Left lung (tissue), 10 donors: ENCODE measurements around the gene E4F1. TPM values are rescaled to one million over a fixed set of nuclear protein-coding genes. Genes with fewer than 3 reads are reported as not detected.

Experiments used
- ATAC-seq: fragments of 200-7000 bp; cut with Tn5 transposase; one replicate; pipeline ENCODE4 v1.9.1; 2020; ENCODE audit warnings: moderate library complexity
- DNase-seq, 4 donors: peaks; one replicate each; pipeline ENCODE4 v3.0.0-alpha.2; 2013 to 2020
- H3K27ac ChIP-seq, 2 donors: fragments of 200-600 bp; sonication (generic) in 1 of 2; one replicate each; pipeline versions ENCODE4 v1.5.0 to v1.8.0; 2020 to 2021
- H3K27me3 ChIP-seq, 2 donors: fragments of 200-600 bp; sonication (generic) in 1 of 2; one replicate each; pipeline versions ENCODE4 v1.5.0 to v1.8.0; 2020 to 2021
- H3K36me3 ChIP-seq, 2 donors: fragments of 200-600 bp; sonication (generic) in 1 of 2; one replicate each; pipeline versions ENCODE4 v1.5.0 to v1.8.0; 2020 to 2021
- H3K4me1 ChIP-seq, 2 donors: fragments of 200-600 bp; one replicate each; pipeline ENCODE4 v1.8.0; 2021
- H3K4me3 ChIP-seq, 2 donors: fragments of 200-600 bp; sonication (generic) in 1 of 2; one replicate each; pipeline versions ENCODE4 v1.5.0 to v1.8.0; 2020 to 2021; ENCODE audit warnings: mild to moderate bottlenecking in 1 of 2
- H3K9me3 ChIP-seq, 2 donors: fragments of 200-600 bp; sonication (generic) in 1 of 2; one replicate each; pipeline versions ENCODE4 v1.5.0 to v1.8.0; 2020 to 2021
- CTCF ChIP-seq, 2 donors: fragments of 200-600 bp; sonication (generic) in 1 of 2; IDR thresholded peaks; one replicate each; pipeline versions ENCODE4 v1.5.0 to v1.8.0; 2021; ENCODE audit warnings: antibody characterized with exemption in 2 of 2
- intact Hi-C, 2 donors: fragments of 100-400 bp; cut with DNase I; formaldehyde crosslinking; loops; one replicate each; pipeline versions ENCODE4 v1.11.2 to v1.14.2; 2022
- polyA plus RNA-seq, 6 donors: library from polyadenylated mRNA; unstranded; fragments of 120-200 nt; gene quantifications; one replicate each; pipeline ENCODE4 v1.2.1, GENCODE V29; 2013; ENCODE audit not compliant: insufficient read length in 6 of 6
- total RNA-seq, 2 donors: library from RNA; stranded (reverse); fragmentation: NEBNext Ultra II Directional; extraction: Animal tissue kit (Norgen Biotek cat#: 25700); gene quantifications; one replicate each; pipeline ENCODE4 v1.2.1, GENCODE V29; 2021
- donor health status: DM: no; HTN: yes; CAD: no.
- donor health status: DM: no; HTN: no; CAD: no.

Gene E4F1
- total and polyA plus RNA-seq, 8 donors, result 12.7 to 22.6 (median 17.0) TPM

DNA sequence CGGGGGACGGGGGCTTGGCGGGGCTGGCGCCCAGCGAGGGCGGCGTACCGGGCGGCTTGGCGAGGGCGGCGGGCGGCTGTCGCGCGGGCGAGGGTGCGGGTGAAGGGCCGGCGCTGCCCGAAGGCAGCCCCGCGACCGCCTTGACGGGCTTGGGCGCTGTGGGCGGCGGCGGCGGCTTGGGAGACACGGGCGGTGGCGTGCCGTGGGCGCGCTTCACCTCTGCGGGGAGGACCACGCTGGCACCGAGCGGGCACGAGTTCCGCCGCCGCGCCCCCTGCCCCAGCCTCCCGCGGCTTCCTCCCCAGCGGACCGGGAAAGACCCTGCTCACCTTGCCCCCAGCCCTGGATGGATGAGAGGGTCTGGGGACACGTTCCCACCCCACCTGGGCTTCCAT is 44.3 kb upstream of the E4F1 start:
- peaks cover 0 to 45% of the 10 kb centered on the region in 2 donors for H3K36me3 ChIP-seq
- no peaks in the 10 kb centered on the region for H3K27me3 ChIP-seq
- ATAC-seq (no peak), DNase-seq (no peak)
- no peak overlapping the region for H3K4me3 ChIP-seq
- peaks cover 0 to 3% of the 10 kb centered on the region in 2 donors for H3K9me3 ChIP-seq
- H3K27ac ChIP-seq, result no peak overlapping the region
- no peaks in the 10 kb centered on the region for H3K4me1 ChIP-seq
- intact Hi-C loops, result no loop called here
- TF ChIP-seq CTCF (IDR thresholded peaks at IDR 0.05), result no peak

GRCh38 chr16:2179576-2179975 is 43.8 kb upstream of the E4F1 start:
- Histone ChIP-seq H3K9me3 (peaks cover 0 to 3% of the 10 kb centered on the region in 2 donors), H3K4me3 (no peak overlapping the region), H3K36me3 (peaks cover 0 to 40% of the 10 kb centered on the region in 2 donors), H3K27me3 (no peaks in the 10 kb centered on the region), H3K4me1 (no peaks in the 10 kb centered on the region), H3K27ac (no peak overlapping the region)
- TF ChIP-seq CTCF (IDR thresholded peaks at IDR 0.05), result no peak
- no peak for ATAC-seq
- intact Hi-C loops, result no loop called here
- no peak for DNase-seq

GRCh38 chr16:2180461-2180860 is 42.9 kb upstream of the E4F1 start:
- intact Hi-C loops, result no loop called here
- H3K4me3 ChIP-seq, result no peak overlapping the region
- no peak for TF ChIP-seq CTCF (IDR thresholded peaks at IDR 0.05)
- ATAC-seq (no peak), DNase-seq (no peak)
- H3K27ac ChIP-seq, result no peak overlapping the region
- peaks cover 0 to 32% of the 10 kb centered on the region in 2 donors for H3K36me3 ChIP-seq
- no peaks in the 10 kb centered on the region for H3K27me3 ChIP-seq
- H3K9me3 ChIP-seq, result peaks cover 0 to 3% of the 10 kb centered on the region in 2 donors
- no peaks in the 10 kb centered on the region for H3K4me1 ChIP-seq

- Histone ChIP-seq H3K9me3 (peaks cover 0 to 3% of the 10 kb centered on the region in 2 donors), H3K36me3 (peaks cover 0 to 24% of the 10 kb centered on the region in 2 donors), H3K4me3 (no peak overlapping the region), H3K4me1 (no peaks in the 10 kb centered on the region), H3K27me3 (no peaks in the 10 kb centered on the region), H3K27ac (no peak overlapping the region)
- DNase-seq (no peak), ATAC-seq (no peak)
- intact Hi-C loops, result no loop called here
- TF ChIP-seq CTCF (IDR thresholded peaks at IDR 0.05), result no peak
Measured at GRCh38 chr16:2180962-2181923, 42.1 kb upstream of the E4F1 start.

DNA sequence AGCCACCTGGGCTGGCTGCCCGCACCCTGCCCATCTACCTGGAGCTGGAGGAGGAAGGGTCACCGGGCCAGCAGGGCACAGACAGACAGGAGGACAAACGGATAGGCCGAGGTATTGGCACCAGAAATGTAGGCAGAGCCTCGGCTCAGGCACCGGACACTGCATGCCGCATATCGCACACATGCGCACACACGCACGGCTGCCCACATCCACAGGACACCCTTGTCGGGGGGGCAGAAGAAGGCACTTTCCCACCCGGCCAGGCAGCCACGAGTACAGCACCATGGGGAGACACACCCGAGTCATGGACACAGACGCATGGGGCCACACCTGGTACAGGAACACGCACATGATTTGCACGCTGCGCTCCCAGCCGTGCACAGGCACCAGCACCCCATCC is 41.4 kb upstream of the E4F1 start:
- TF ChIP-seq CTCF (IDR thresholded peaks at IDR 0.05), result no peak
- no peak for DNase-seq
- H3K27ac ChIP-seq, result no peak overlapping the region

More for the DNA sequence above, 41.4 kb upstream of the E4F1 start:
- intact Hi-C loops, result no loop called here
- Histone ChIP-seq H3K36me3 (peaks cover 0 to 17% of the 10 kb centered on the region in 2 donors), H3K9me3 (peaks cover 0 to 3% of the 10 kb centered on the region in 2 donors), H3K4me3 (no peak overlapping the region), H3K27me3 (no peaks in the 10 kb centered on the region), H3K4me1 (no peaks in the 10 kb centered on the region)
- ATAC-seq, result no peak
